ENCODE data around the gene RMND5A. TPM values are rescaled to one million over a fixed set of nuclear protein-coding genes. Genes with fewer than 3 reads are reported as not detected.

RMND5A gene
- total RNA-seq, result 14.2 and 16.9 TPM in 2 replicates

DNA sequence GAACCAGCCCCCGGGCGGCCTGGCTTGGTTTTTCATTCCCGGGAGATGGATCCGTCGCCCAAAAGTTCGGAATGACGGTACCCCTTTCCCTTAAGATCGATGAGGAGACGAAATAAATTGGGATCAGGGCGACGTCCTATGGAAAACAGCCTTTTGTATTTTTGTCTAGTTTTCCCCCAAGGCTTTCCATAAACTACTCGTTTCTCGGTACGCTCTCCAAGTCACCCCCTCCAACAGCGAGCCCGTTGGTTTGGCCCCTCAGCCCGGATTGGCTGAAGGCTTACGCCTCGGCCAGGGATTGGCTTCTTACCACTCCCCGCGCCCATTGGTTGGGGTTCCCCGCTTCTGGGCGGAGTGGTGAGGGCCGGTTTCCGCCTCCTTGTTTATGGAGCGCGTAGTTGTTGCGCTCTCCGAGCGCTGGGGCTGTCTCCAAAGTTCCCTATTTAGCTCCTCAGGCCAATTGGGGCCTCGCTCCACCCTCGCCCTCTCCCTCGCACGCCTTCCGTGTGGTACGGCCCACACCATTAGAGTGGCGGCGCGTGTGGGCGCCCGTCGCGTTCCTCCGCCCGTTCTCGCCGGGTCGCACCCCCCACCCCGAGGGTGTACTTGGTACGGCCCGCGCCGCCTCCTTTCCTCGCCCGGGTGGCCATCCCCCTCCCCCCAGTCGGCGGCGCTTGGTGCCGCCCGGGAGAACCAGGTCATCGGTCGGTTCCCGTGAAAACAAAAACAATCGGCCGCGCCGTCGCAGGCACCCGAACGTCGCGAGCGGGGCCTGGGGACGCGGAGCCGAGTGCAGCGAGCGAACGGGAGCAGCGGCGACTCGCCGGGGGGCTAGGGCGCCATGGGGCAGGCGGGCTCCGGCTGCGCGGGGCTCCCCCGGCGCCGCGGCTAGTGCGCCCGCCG, at the start of gene RMND5A:
Gene RMND5A, plus strand, starts transcription at position 655 of the 903 bp plus-strand sequence. CDS start 377 bp downstream, outside the sequence.

GRCh38 chr2:86790676-86791572, 70.8 kb downstream of the RMND5A start, which contains the start of gene CD8A:
CD8A (minus strand) TSS chr2:86790913; CDS start chr2:86790825, 88 bp downstream.

Other genes starting within 250 kb of the RMND5A start
- gene CHMP3, start 156.8 kb upstream of the RMND5A start, total RNA-seq, result 99.6 and 100.0 TPM in 2 replicates
- gene RNF103, start 96.4 kb upstream of the RMND5A start, total RNA-seq, result 40.4 and 40.9 TPM in 2 replicates
- not detected in 2 replicates for gene CD8A, start 70.6 kb downstream of the RMND5A start, total RNA-seq
- 0.22 TPM in 1 of 2 replicates, not detected in the other for gene CD8B, start 141.6 kb downstream of the RMND5A start, total RNA-seq
- under 0.01 and 0.11 TPM in 2 replicates for gene RGPD1, start 221.8 kb downstream of the RMND5A start, total RNA-seq